NCI-H1092 (cell line): ENCODE measurements around the gene PEPD.

Source experiments
- DNase-seq: peaks from one replicate; lab custom pipeline; 2025; lab: John Stamatoyannopoulos, UW

The PEPD gene

GRCh38 chr19:33437821-33438671, 83.5 kb downstream of the PEPD start:
- DNase-seq = peak; percentile 87

- no peak for DNase-seq
Measured at GRCh38 chr19:33437393-33437820, 84.2 kb downstream of the PEPD start.

- no peak for DNase-seq
Measured at GRCh38 chr19:33436360-33437345, 84.9 kb downstream of the PEPD start.

DNA sequence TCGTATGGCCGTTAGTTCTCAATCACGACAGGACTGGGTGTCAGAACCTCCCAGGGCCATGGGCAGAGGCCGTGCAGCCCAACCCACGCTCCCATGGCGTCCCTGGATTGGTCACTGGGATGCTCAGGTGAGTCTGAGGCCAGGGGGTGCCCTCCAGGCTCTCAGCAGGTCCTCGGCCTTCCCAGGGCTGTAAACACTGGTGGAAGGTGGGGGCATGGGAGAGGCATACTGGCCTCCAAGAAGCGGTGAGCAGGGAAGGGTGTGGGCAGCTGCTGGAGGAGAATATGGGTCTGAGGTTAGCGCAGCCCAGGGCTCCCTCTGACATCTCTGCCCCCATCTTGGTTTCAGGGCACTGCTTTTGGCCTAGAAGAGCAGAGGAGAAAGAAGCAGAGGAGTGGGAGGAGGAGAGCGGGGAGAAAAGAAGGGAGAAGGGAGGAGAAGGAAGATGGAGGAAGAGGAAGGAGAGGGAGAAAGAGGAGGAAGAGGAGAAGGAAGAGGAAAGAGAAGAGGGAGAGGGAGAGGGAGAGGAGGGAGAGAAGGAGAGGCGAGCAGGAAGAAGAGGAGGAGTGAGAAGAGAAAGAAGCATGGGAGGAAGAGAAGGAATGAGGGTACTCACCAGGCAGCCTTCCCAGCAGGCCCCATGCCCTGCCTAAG, 85.8 kb downstream of the PEPD start:
- no peak for DNase-seq

DNA sequence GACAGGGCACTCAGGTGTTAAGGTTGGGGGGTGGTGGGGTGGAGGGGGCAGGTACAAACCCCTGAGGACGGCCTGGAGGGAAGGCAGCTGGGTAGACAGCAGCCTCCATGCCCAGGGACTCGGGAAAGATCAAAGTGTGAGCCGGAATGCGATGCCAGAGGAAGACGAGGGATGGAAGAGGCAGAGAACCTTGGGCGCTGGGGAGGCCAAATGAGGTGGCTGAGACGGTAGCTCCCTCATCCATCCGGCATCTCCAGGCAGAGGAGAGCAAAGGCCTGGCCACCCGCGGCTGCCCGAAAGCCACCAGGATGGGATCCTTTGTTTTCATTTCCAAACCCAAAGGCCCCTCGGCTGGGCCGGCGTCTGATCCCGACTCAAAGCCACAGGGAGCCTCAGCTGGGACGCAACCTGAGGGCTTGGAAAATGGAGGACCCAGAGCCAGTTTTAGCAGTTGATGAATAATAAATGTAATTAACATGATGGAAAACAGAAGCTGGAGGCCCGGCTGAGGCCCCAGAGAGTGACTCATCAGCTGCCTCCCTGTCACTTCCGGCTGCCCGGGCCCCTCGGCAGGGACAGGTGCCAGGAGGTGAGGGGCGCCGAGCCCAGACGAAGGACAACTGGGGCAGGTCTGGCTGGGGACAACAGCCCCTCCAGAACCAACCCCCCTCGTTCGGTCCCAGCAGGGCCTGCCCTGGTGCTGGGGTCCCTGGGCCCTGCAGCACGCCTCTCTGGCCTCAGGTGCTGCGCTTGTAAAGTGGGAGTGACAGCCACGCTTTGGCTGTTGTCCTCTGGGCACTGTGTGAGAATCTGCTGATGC, 86.5 kb downstream of the PEPD start:
- no peak for DNase-seq

DNA sequence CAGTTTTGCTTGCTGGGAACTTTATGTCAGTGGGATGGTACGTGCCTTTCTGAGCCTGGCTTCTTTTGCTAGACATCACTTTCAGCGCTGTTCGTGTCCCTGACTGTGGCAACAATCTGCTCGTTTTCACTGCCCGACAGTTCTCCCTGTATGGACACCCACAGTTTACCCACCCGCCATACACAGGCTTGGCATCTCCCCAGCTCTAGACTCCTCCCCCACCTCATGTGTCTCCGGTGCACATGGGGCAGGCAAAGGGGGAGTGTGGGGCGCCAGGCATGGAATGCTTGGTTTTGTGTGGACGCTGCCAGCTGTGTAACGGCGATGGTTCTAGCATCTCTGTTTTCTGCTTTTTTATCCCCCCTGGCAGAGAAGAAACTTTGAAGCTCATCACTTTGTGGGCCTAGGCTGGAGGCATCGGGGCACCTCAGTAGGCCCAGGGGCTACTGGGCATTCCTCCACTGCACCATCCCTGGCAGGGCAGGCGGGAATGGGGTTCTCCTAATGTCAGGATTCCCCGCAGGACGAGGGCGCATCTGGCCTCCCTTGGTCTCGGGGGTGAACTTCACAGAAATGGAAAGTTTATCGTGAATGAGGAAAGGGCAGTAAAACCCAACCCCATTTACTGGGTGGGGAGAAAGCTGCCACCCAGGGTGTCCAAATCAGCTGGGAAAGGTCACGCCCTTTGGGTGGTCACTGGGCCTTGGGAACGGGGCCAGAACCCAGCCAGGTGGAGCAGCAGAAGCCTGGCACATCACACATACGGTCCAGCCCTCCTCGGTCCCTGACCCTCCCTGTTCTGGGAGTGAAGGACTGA, 87.3 kb downstream of the PEPD start:
- no peak for DNase-seq

GRCh38 chr19:33432446-33433170, 89.0 kb downstream of the PEPD start:
- peak; percentile 17 for DNase-seq

DNA sequence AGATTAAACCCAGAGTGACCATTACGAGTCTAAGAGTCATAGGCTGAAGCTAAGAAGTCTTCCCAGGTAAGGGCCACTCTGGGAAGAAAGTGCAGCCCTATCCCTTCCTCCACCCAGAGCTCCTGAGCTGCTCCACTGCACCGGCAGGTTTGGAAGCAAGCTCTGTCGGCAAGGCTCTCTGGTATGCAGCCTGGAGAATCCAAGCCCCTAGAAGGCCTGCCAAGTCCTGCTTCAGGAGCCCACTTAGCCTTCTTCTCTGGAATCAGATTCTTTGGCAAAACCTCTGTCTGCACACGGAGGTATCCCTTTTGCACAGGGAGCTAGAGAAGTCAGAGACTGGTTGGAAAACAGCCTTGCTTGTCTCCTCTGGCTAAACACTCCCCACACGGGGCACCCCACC, 89.6 kb downstream of the PEPD start:
- DNase-seq = no peak

DNA sequence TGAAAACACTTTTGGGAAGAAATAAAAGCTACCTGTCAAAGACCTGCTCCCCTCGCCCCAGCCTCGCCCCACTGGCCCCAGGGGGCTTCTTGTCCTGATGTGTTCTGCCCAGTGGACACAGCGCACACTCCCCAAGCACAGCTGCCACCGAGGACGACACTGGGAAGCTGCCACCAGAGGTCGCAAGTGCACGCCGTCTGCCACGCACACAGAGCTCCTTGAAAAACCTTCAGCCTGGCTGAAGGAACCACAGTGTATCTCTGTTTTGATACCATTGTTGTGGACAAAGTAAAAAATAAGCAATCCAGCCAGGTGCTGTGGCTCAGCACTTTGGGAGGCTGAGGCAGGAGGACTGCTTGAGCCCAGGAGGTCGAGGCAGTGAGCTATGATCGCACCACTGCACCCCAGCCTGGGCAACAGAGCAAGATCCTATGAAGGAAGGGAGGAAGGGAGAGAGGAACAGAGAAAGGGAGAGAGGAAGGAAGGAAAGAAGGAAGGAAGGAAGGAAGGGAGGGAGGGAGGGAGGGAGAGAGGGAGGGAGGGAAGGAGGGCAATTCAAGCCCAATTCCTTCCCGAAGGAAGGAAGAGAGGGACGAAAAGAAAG, 90.8 kb downstream of the PEPD start:
- DNase-seq = peak; percentile 20

GRCh38 chr19:33429891-33430673, 91.5 kb downstream of the PEPD start:
- no peak for DNase-seq

- no peak for DNase-seq
Measured at GRCh38 chr19:33428627-33429125, 92.9 kb downstream of the PEPD start.

- DNase-seq = no peak
Measured at GRCh38 chr19:33427801-33428626, 93.6 kb downstream of the PEPD start.

DNA sequence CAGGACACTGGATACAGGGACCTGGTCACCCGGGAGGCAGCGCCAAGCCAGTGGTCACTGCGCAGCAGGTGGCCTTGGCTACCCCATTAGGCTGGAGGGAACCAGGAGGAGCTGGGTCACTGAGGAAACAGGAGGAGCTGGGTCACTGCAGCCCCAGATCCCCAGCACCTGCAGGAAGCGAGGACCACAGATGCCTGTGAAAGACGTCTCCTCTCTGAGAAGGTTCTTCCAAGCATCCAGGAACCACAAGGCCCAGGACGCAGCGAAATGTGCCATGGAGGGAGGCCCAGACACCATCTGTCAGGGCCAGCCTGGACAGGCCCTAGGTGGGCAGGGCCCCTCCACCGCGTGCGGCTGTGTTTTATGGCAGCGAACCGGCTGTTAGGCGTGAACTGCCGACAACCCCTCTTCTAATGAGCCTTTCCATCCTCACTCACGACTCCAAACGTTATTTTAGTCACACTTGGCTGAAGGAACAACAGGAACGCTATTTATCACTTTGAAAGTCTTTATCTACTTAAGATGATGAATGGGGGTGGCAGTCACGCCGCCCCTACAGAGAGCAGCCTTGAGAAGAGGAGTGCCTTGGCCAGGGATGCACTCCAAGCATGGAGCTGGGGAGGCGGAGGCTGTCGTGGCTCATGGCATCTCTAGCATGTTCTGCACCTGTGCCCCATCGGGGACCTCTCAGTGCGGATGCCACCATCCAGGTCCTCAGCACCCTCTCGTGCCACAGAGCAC, 94.8 kb downstream of the PEPD start:
- DNase-seq = no peak

- DNase-seq = no peak
Measured at GRCh38 chr19:33424181-33424580, 97.4 kb downstream of the PEPD start.

GRCh38 chr19:33422369-33423180, 99.0 kb downstream of the PEPD start:
- no peak for DNase-seq

DNA sequence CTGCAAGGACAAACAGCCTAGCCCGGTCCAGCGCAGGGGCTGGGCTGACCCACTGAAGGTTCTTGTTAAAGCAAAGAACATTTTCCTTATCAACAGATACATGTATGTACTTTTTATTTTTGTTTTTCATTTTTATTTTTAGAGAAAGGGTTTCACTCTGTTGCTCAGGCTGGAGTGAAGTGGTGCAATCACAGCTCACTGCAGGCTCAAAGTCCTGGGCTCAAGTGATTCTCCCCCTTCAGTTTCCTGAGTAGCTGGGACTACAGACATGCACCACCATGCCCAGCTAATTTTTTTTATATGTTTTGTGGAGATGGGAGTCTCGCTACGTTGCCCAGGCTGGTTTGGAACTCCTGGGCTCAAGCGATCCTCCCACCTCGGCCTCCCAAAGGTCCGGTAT, 100.2 kb downstream of the PEPD start:
- no peak for DNase-seq
